ENCODE measurements around the gene PKN2. TPM values are rescaled to one million over a fixed set of nuclear protein-coding genes. Genes with fewer than 3 reads are reported as not detected.

PKN2 gene
- polyA plus RNA-seq, 1 donor from 2014 or later = 9.2 TPM

DNA sequence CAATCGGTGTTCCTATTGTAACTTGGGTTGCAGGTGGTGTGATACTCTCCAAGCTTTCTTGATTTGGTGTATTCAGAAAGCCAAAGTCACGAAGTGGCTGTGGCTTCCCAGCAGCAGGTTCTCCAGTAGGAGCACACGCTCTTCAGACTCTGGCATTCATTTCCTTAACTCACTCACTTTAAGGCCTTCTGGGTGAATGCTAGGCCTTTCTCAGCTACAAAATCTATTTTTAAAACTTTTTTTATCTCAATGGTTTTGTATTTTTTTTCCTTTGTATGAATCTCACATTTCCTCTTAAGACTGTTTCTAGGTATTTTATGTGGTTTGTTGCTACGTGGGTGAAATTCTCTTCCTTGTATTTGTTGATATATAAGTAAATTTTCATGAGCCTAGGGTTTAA is 22.9 kb upstream of the PKN2 start:
- Mint-ChIP-seq H3K4me3 (no peak overlapping the region), H3K27me3 (peaks cover 1% of the 10 kb centered on the region), H3K9me3 (no peaks in the 10 kb centered on the region), H3K36me3 (no peaks in the 10 kb centered on the region), H3K27ac (peak overlapping the region in 1 of 3 donors; percentile 2), H3K4me1 (peaks cover 8 to 18% (median 17%) of the 10 kb centered on the region in 3 donors)

DNA sequence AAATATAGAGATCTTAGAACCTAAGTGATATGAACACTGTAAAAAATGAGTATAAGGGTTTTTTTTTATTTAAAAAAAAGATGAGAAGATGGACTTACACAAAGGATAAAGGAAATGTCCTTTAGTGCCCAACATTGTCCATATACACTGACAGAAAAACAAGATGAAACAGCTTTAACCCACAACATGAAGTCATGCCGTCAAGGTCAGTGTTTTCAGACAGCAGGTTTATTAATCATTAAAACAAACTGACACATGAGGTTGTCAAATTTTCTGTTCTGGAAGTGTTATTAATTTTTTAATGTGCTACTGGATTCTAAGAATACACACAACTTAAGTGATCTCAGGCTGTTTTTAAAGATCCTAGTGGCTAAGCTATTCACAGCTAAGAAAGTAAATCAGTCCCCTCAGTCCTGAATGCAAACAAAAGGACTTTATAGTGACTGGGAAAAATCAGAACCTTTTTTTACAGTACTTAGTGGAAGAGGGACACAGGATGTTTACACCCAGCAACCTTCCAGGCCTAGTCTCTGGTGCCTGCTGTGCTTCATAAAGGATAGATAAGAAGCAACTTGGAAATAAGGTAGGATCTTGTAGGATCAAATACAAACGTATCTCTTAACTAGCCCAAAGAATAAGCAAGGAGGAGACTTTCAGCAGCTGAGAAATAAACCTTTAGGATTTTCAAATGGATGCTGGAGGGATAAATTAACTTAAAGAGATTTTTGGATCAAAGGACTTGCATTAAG is 21.9 kb upstream of the PKN2 start:
- Mint-ChIP-seq H3K27ac (no peak overlapping the region), H3K4me1 (peaks cover 8 to 18% (median 17%) of the 10 kb centered on the region in 3 donors), H3K4me3 (no peak overlapping the region), H3K27me3 (peaks cover 1% of the 10 kb centered on the region), H3K9me3 (no peaks in the 10 kb centered on the region), H3K36me3 (no peaks in the 10 kb centered on the region)

DNA sequence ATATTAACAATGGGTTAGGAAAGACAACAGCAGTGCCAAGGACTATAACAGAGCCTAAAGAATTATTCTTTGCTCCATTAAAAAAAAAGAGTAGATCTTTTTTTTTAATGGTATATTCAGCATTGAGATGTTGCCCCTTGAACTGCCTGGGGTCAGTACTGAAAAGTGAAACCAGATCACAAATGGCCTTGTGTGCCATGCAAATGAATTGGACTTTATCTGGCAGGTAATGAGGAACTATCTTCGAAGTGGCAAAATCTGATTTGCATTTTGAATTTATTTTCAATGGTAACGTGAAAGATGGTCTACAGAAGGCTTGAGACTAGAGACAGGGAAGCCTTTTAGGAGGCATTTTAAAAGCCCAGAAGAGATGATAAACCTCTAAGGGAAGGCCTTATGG is 21.4 kb upstream of the PKN2 start:
- Mint-ChIP-seq H3K4me1 (peaks cover 8 to 18% (median 17%) of the 10 kb centered on the region in 3 donors), H3K27ac (no peak overlapping the region), H3K27me3 (peaks cover 1% of the 10 kb centered on the region), H3K4me3 (peak overlapping the region in 1 of 4 donors; percentile 4), H3K9me3 (no peaks in the 10 kb centered on the region), H3K36me3 (no peaks in the 10 kb centered on the region)

DNA sequence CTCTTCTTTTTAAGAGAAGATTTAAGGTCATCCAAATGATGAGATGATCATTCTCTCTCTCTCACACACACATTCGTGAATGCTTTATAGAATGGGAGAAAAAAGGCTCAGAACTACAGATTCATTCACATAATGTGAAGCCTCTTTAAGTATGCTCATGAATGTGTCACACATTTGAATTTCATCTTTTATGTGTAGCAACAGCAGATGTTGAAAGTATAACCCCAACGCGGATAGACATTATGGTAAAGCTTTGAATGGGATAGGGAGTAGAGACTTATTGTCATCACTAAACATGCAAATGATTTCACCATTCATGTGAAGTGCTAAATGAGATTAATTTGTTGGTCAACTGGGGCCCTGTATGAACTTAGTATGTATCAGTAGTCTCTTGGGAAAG is 15.7 kb upstream of the PKN2 start:
- H3K27me3 Mint-ChIP-seq = peaks cover 6% of the 10 kb centered on the region
- H3K4me3 Mint-ChIP-seq = no peak overlapping the region
- H3K4me1 Mint-ChIP-seq = no peaks in the 10 kb centered on the region
- H3K9me3 Mint-ChIP-seq = peaks cover 0 to 3% (median 0%) of the 10 kb centered on the region in 3 donors
- H3K36me3 Mint-ChIP-seq = no peaks in the 10 kb centered on the region
- H3K27ac Mint-ChIP-seq = no peak overlapping the region

DNA sequence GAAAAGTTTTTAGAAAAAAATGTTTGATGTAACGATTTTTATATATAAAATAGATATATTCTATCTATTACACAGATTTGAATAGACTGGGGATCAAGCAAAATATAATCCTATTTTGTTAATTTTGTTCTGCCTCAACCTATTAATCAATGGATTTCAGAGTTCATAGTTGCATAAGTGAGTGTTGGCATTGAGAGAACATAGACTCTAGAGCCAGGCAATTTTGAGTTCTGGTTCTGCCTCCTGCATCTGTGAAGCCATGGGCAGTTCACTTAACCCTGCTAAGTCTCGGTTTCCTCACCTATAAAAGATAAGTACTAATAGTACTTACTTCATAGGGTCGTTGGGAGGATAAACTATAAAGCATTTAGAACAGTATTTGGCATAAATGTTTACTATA is 13.6 kb upstream of the PKN2 start:
- H3K27ac Mint-ChIP-seq = no peak overlapping the region
- H3K4me1 Mint-ChIP-seq = no peaks in the 10 kb centered on the region
- no peak overlapping the region for H3K4me3 Mint-ChIP-seq
- H3K36me3 Mint-ChIP-seq = no peaks in the 10 kb centered on the region
- peaks cover 5% of the 10 kb centered on the region for H3K27me3 Mint-ChIP-seq
- H3K9me3 Mint-ChIP-seq = peaks cover 0 to 3% (median 0%) of the 10 kb centered on the region in 3 donors

DNA sequence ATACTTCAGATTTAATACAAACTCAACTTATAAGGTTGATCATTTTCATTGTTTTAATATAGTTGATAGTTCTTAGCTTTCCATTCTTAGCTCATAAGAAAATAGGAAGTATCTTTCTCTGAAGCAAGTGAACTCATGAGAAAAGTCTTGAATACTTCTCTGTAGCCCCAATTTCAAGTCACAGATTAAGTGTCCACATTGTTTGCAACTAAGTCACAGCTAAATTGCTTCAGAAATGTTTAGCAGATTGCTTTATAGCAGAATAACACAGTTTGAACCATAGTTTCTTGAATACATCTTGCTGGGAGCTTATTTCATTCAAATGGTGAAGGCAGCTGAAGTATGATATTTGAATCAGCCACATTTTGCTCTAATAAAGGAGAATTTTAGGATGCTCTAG is 10.6 kb upstream of the PKN2 start:
- H3K27ac Mint-ChIP-seq = no peak overlapping the region
- H3K27me3 Mint-ChIP-seq = peaks cover 2% of the 10 kb centered on the region
- no peak overlapping the region for H3K4me3 Mint-ChIP-seq
- peaks cover 0 to 3% (median 0%) of the 10 kb centered on the region in 3 donors for H3K9me3 Mint-ChIP-seq
- H3K36me3 Mint-ChIP-seq = no peaks in the 10 kb centered on the region
- H3K4me1 Mint-ChIP-seq = no peaks in the 10 kb centered on the region

DNA sequence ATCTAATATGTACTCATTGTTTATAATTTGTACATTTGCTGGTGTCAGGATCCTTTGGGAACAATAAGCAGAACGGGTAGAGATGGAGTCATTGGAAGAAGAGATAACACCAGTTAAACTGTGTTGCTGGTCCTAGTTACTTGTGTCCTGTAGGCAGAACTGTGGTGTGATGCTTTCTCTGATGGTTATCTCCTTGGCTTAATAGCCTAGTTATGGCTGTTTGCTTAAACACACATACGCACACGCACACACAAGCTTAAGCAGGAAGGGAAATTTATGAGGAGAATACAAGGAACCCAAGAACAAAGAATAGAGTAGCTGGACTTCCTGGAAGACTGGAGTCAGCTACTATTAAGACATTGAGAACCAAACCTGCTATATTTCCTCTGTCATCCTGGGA is 5.7 kb upstream of the PKN2 start:
- Mint-ChIP-seq H3K4me3 (peak overlapping the region in 1 of 4 donors; percentile 13), H3K27ac (no peak overlapping the region), H3K4me1 (peaks cover 4 to 7% (median 5%) of the 10 kb centered on the region in 3 donors), H3K27me3 (no peaks in the 10 kb centered on the region), H3K9me3 (no peaks in the 10 kb centered on the region), H3K36me3 (no peaks in the 10 kb centered on the region)

DNA sequence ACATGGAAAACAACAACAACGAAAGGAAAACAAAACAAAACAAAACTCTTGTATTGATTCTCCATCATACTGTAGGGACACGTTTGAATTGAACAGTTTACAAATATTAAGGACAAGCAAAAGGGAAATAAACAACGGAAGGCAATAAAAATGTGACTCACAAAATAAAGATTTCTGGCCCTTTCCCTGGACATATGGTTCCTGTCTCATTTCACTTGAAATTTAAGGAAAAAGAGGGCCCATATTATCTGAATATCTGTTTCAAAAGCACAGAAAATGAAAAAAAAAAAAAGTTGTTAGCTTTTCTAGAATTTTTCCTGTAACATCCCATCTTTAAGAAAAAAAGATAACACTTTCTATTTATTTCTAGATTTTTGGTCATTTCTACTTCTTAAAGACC is 3.6 kb upstream of the PKN2 start:
- Mint-ChIP-seq H3K36me3 (no peaks in the 10 kb centered on the region), H3K9me3 (no peaks in the 10 kb centered on the region), H3K27me3 (no peaks in the 10 kb centered on the region), H3K4me1 (peaks cover 6 to 19% (median 12%) of the 10 kb centered on the region in 3 donors), H3K27ac (no peak overlapping the region), H3K4me3 (peak overlapping the region in 1 of 4 donors; percentile 36)

DNA sequence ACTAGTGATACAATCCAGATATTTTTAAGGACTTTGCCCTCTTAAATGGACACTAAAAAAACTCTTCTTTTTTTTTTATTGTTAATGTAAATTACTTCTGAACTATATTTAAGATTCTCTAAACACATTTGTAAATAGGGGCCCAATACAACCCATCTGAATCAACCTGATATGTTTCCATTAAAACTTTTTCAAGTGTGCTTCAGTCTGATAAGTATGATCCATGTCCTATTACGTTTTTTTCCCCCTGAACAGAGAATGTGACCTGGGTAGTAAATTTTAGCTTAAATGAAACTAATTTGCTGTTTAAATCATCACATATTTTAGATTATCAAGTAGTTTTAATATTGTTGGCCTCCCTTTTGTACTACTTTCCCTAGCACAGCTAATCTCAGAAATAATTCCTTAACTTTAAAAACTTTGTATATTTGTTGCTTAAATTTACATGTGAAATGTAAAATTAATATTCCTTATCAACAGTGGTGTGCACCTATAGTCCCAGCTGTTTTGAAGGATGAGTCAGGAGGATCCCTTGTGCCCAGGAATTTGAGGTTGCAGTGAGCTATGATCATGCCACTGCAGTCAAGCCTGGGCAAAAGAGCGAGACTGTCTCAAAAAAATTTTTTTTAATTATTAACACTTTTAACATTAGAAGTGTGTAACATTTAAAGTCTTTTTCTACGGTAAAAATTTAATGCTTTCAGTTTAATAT is 3.0 kb upstream of the PKN2 start:
- Mint-ChIP-seq H3K9me3 (no peaks in the 10 kb centered on the region), H3K4me1 (peaks cover 7 to 19% (median 14%) of the 10 kb centered on the region in 3 donors), H3K4me3 (no peak overlapping the region), H3K27ac (no peak overlapping the region), H3K36me3 (no peaks in the 10 kb centered on the region), H3K27me3 (no peaks in the 10 kb centered on the region)

DNA sequence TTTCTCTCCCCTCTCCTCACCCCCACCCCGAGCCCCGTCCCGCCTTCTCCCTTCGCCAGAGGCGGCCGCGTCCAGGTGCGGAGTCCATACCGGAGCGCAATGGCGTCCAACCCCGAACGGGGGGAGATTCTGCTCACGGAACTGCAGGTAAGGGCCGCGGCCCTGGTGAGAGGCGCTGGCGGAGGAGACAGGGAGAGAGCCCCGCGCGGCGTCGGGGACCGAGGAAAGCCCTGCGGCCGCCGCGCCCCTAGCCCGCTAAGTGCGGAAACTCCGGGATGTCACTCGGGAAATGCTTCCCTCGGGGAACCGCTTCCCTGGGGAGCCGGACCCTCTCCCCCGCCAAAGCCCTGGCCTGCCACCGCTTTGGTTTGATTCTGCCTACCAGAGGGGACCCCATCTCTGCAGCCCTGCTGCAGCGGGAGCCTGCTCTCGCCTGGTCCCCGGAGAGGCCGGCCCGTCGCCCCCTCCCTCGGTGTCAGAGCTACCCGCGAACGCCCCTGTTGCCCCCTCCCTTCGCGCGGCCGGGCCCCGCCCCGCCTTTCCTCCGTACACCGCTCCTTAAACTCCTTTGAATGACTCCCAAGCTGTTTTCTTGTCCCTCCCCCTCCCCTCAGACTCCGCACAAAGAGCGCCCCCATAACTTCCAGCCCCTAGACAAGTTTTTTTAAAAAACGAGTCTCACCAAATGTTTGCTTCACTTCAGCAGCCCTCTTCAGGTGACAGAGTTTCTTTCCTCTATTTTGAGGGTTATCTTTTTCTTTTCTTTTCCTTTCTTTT is 597 bp downstream of the PKN2 start:
- Mint-ChIP-seq H3K27ac (peak overlapping the region; percentile 97 to 100 (median 98)), H3K27me3 (no peaks in the 10 kb centered on the region)

DNA sequence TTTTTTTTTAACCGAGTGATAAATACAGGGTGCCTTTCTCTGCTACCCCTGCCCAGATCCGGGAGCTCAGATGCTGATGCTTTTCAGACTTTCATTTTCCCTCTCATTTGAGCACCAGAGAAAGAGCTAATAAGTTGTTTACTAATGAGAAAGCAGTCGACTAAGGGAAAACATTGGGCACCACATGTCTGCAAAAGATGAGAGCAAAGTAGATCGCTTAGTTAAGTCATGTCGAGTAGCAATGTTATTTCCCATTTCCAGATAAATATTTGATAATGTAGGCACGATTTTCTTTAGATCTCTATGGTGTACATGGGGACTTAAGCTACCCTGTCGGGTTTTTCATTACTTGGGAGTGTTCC is 1.2 kb downstream of the PKN2 start:
- Mint-ChIP-seq H3K4me1 (peaks cover 14 to 34% (median 19%) of the 10 kb centered on the region in 3 donors), H3K4me3 (peak overlapping the region; percentile 89 to 97 (median 93)), H3K27me3 (no peaks in the 10 kb centered on the region), H3K36me3 (peaks cover 2% of the 10 kb centered on the region), H3K27ac (peak overlapping the region; percentile 83 to 100 (median 98)), H3K9me3 (no peaks in the 10 kb centered on the region)

More for the DNA sequence above, 597 bp downstream of the PKN2 start:
- Mint-ChIP-seq H3K4me1 (peaks cover 14 to 31% (median 19%) of the 10 kb centered on the region in 3 donors), H3K9me3 (no peaks in the 10 kb centered on the region), H3K36me3 (no peaks in the 10 kb centered on the region), H3K4me3 (peak overlapping the region; percentile 89 to 97 (median 93))

DNA sequence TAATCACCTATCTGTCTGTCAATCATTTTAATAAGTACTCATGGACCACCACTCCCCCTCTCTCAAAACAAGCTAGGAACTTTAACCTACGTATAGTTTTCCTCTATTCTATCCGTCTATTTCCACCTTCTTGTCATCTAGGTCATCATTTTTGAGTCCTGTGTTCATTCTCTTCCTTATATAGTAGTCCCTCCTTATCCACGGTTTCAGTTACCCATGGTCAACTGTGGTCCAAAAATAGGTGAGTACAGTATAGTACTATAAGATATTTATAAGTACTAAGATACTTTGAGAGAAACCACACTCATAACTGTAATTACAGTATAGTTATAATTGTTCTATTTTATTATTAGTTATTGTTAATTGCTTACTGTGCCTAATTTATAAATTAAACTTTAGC is 7.5 kb downstream of the PKN2 start:
- Mint-ChIP-seq H3K4me1 (peaks cover 10 to 32% (median 22%) of the 10 kb centered on the region in 3 donors), H3K36me3 (peaks cover 6% of the 10 kb centered on the region), H3K9me3 (no peaks in the 10 kb centered on the region), H3K27ac (no peak overlapping the region), H3K4me3 (no peak overlapping the region), H3K27me3 (no peaks in the 10 kb centered on the region)

DNA sequence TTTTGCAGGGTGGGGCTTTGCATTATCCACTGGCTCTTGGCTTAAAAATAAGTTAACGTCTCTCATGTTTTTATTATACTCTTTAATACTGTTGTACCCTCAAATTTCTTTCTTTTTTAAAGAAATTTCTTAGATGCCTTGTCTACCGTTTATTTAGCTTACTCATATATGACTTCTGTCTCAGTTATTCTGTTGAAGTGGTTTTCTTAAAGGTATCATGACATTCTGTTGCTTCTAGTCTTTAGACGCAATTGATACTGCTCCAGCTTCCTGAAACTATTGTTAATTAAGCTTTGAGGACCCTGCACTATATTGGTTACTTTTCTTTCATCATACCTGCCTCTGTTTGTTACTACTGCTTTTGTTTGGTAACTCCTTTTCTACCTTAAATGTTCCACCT is 11.7 kb downstream of the PKN2 start:
- peaks cover 5% of the 10 kb centered on the region for H3K36me3 Mint-ChIP-seq
- H3K27me3 Mint-ChIP-seq = no peaks in the 10 kb centered on the region
- no peak overlapping the region for H3K4me3 Mint-ChIP-seq
- peaks cover 28 to 51% (median 34%) of the 10 kb centered on the region in 3 donors for H3K4me1 Mint-ChIP-seq
- H3K27ac Mint-ChIP-seq = no peak overlapping the region
- H3K9me3 Mint-ChIP-seq = no peaks in the 10 kb centered on the region

DNA sequence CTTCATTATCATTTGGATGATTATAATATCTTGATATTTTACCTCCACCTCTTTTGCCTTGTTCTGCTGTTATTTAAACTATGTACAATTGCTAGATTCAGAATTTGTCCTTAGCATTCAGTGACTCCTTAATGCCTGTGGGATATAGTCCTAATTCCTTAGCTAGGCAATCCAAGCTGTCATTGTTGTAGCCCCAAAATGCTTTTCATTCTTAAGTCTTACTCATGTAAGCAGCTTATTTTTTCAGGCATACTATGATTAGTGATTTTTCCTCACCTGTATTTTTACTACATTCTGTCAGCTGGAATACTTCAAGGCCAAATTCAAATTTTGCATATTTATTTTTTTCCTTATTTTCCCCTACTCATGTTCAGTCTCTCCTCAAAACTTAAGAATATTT is 13.4 kb downstream of the PKN2 start:
- peaks cover 5% of the 10 kb centered on the region for H3K36me3 Mint-ChIP-seq
- no peaks in the 10 kb centered on the region for H3K9me3 Mint-ChIP-seq
- no peak overlapping the region for H3K4me3 Mint-ChIP-seq
- H3K27me3 Mint-ChIP-seq = no peaks in the 10 kb centered on the region
- H3K27ac Mint-ChIP-seq = peak overlapping the region in 1 of 3 donors; percentile 19
- peaks cover 36 to 57% (median 41%) of the 10 kb centered on the region in 3 donors for H3K4me1 Mint-ChIP-seq

DNA sequence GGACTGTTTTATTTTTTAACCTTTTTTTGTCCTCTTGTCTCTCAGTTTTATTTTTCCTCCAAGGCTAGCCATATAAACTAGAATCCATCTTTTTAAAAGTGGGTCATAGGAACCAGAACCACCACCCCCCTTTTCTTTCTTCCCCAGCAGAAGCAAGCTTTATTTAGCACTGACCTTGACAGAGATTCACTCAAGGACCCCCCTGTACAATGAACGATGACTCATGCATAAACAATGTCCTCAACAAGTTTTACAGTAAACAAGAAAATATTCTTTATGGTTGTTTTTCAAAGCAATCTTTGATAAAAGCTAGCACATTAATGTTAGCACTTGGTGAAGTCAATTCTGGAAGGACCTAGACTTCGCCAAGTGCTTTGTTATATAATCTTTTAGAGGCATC is 14.1 kb downstream of the PKN2 start:
- Mint-ChIP-seq H3K9me3 (no peaks in the 10 kb centered on the region), H3K4me1 (peaks cover 41 to 61% (median 42%) of the 10 kb centered on the region in 3 donors), H3K27me3 (no peaks in the 10 kb centered on the region), H3K36me3 (peaks cover 5% of the 10 kb centered on the region), H3K27ac (peak overlapping the region in 1 of 3 donors; percentile 19), H3K4me3 (peak overlapping the region in 1 of 4 donors; percentile 29)
